ENCODE measurements around the gene RFX2. TPM values are rescaled to one million over a fixed set of nuclear protein-coding genes. Genes with fewer than 3 reads are reported as not detected.

RFX2 gene
- total RNA-seq, 2 experiments from 2014 or later: 9.0 to 10.4 TPM

- peaks cover 18% of the 10 kb centered on the region for H3K4me1 Mint-ChIP-seq
- ChIA-PET CTCF (no interaction called here), POLR2A (no interaction called here)
- DNase-seq: no peak
- H3K36me3 Mint-ChIP-seq (ENCODE audit: low read depth): peaks cover 4% of the 10 kb centered on the region
- H3K9me3 Mint-ChIP-seq: no peaks in the 10 kb centered on the region
- H3K4me3 Mint-ChIP-seq: no peak overlapping the region
- H3K27ac Mint-ChIP-seq: no peak overlapping the region
- H3K27me3 Mint-ChIP-seq: peaks cover 8% of the 10 kb centered on the region
Measured at GRCh38 chr19:6068711-6069110, 41.6 kb downstream of the RFX2 start.

GRCh38 chr19:6067975-6068374 is 42.3 kb downstream of the RFX2 start:
- no peaks in the 10 kb centered on the region for H3K9me3 Mint-ChIP-seq
- H3K27me3 Mint-ChIP-seq: peaks cover 8% of the 10 kb centered on the region
- H3K27ac Mint-ChIP-seq: no peak overlapping the region
- H3K4me1 Mint-ChIP-seq: peaks cover 20% of the 10 kb centered on the region
- no peak for DNase-seq
- POLR2A ChIA-PET: interaction anchor here (0.7 kb wide), 1 partner anchor 88 kb away, joined by 4 read pairs; no protein-coding TSS in a partner anchor
- H3K36me3 Mint-ChIP-seq (ENCODE audit: low read depth): peaks cover 4% of the 10 kb centered on the region
- no peak overlapping the region for H3K4me3 Mint-ChIP-seq
- CTCF ChIA-PET: no interaction called here

- Mint-ChIP-seq H3K9me3 (no peaks in the 10 kb centered on the region), H3K27me3 (peaks cover 8% of the 10 kb centered on the region), H3K4me3 (no peak overlapping the region), H3K36me3 (ENCODE audit: low read depth) (peaks cover 4% of the 10 kb centered on the region), H3K27ac (no peak overlapping the region), H3K4me1 (peaks cover 26% of the 10 kb centered on the region)
- CTCF ChIA-PET: no interaction called here
- DNase-seq: no peak
- POLR2A ChIA-PET: interaction anchor here (0.7 kb wide), 1 partner anchor 87 kb away, joined by 4 read pairs; no protein-coding TSS in a partner anchor
Measured at GRCh38 chr19:6066661-6067646, 43.3 kb downstream of the RFX2 start.

GRCh38 chr19:6065685-6066374 is 44.5 kb downstream of the RFX2 start:
- Mint-ChIP-seq H3K4me3 (no peak overlapping the region), H3K4me1 (peaks cover 38% of the 10 kb centered on the region), H3K27ac (no peak overlapping the region)

GRCh38 chr19:6064336-6065073 is 45.8 kb downstream of the RFX2 start:
- no peak for DNase-seq
- ChIA-PET POLR2A (no interaction called here), CTCF (no interaction called here)
- Mint-ChIP-seq H3K4me3 (no peak overlapping the region), H3K4me1 (peaks cover 48% of the 10 kb centered on the region), H3K27ac (no peak overlapping the region), H3K27me3 (peaks cover 5% of the 10 kb centered on the region), H3K36me3 (ENCODE audit: low read depth) (peaks cover under 1% of the 10 kb centered on the region), H3K9me3 (no peaks in the 10 kb centered on the region)

More at GRCh38 chr19:6065685-6066374, 44.5 kb downstream of the RFX2 start:
- POLR2A ChIA-PET: interaction anchor here (0.6 kb wide), 1 partner anchor 117 kb away, joined by 3 read pairs; no protein-coding TSS in a partner anchor
- H3K9me3 Mint-ChIP-seq: no peaks in the 10 kb centered on the region
- CTCF ChIA-PET: no interaction called here
- H3K27me3 Mint-ChIP-seq: peaks cover 5% of the 10 kb centered on the region
- peak; percentile 32 for DNase-seq
- peaks cover 4% of the 10 kb centered on the region for H3K36me3 Mint-ChIP-seq (ENCODE audit: low read depth)

- peaks cover 46% of the 10 kb centered on the region for H3K4me1 Mint-ChIP-seq
- H3K36me3 Mint-ChIP-seq (ENCODE audit: low read depth): no peaks in the 10 kb centered on the region
- H3K27me3 Mint-ChIP-seq: peaks cover 5% of the 10 kb centered on the region
- ChIA-PET POLR2A (no interaction called here), CTCF (no interaction called here)
- H3K4me3 Mint-ChIP-seq: no peak overlapping the region
- no peaks in the 10 kb centered on the region for H3K9me3 Mint-ChIP-seq
- no peak for DNase-seq
- no peak overlapping the region for H3K27ac Mint-ChIP-seq
Measured at GRCh38 chr19:6063576-6064335, 46.5 kb downstream of the RFX2 start.

- no peak overlapping the region for H3K4me3 Mint-ChIP-seq
- no peak for DNase-seq
- POLR2A ChIA-PET: interaction anchor here (0.7 to 1.3 kb wide), 2 partner anchors 24 to 27 kb away, joined by 3 to 4 read pairs; no protein-coding TSS in a partner anchor
- CTCF ChIA-PET: interaction anchor here (0.9 to 1.1 kb wide), 2 partner anchors 14 to 63 kb away, joined by 3 read pairs; no protein-coding TSS in a partner anchor
- no peaks in the 10 kb centered on the region for H3K36me3 Mint-ChIP-seq (ENCODE audit: low read depth)
- peaks cover 46% of the 10 kb centered on the region for H3K4me1 Mint-ChIP-seq
- no peaks in the 10 kb centered on the region for H3K9me3 Mint-ChIP-seq
- H3K27ac Mint-ChIP-seq: no peak overlapping the region
- H3K27me3 Mint-ChIP-seq: peaks cover 5% of the 10 kb centered on the region
Measured at GRCh38 chr19:6062961-6063575, 47.2 kb downstream of the RFX2 start.

GRCh38 chr19:6062274-6062673 is 48.0 kb downstream of the RFX2 start:
- H3K9me3 Mint-ChIP-seq: no peaks in the 10 kb centered on the region
- H3K27ac Mint-ChIP-seq: no peak overlapping the region
- CTCF ChIA-PET: interaction anchor here (0.6 to 1.1 kb wide), 3 partner anchors 13 to 136 kb away, joined by 3 read pairs; no protein-coding TSS in a partner anchor
- H3K36me3 Mint-ChIP-seq (ENCODE audit: low read depth): no peaks in the 10 kb centered on the region
- no peak overlapping the region for H3K4me3 Mint-ChIP-seq
- DNase-seq: peak; percentile 41
- POLR2A ChIA-PET: interaction anchor here (0.7 to 1.3 kb wide), 2 partner anchors 25 to 28 kb away, joined by 3 to 4 read pairs; no protein-coding TSS in a partner anchor
- H3K4me1 Mint-ChIP-seq: peaks cover 53% of the 10 kb centered on the region
- H3K27me3 Mint-ChIP-seq: peaks cover 5% of the 10 kb centered on the region

- Mint-ChIP-seq H3K9me3 (no peaks in the 10 kb centered on the region), H3K4me1 (peaks cover 58% of the 10 kb centered on the region), H3K36me3 (ENCODE audit: low read depth) (no peaks in the 10 kb centered on the region), H3K4me3 (no peak overlapping the region), H3K27me3 (peaks cover 5% of the 10 kb centered on the region), H3K27ac (peak overlapping the region; percentile 17)
- DNase-seq: no peak
- CTCF ChIA-PET: interaction anchor here (0.9 to 1.1 kb wide), 2 partner anchors 12 to 64 kb away, joined by 3 read pairs; no protein-coding TSS in a partner anchor
- POLR2A ChIA-PET: interaction anchor here (1.3 kb wide), 1 partner anchor 26 kb away, joined by 4 read pairs; no protein-coding TSS in a partner anchor
Measured at GRCh38 chr19:6061376-6062130, 48.7 kb downstream of the RFX2 start.

- Mint-ChIP-seq H3K9me3 (no peaks in the 10 kb centered on the region), H3K4me1 (peaks cover 52% of the 10 kb centered on the region), H3K4me3 (peak overlapping the region; percentile 25), H3K36me3 (ENCODE audit: low read depth) (no peaks in the 10 kb centered on the region), H3K27me3 (no peaks in the 10 kb centered on the region), H3K27ac (no peak overlapping the region)
- peak; percentile 55 for DNase-seq
- ChIA-PET CTCF (no interaction called here), POLR2A (no interaction called here)
Measured at GRCh38 chr19:6060600-6061375, 49.5 kb downstream of the RFX2 start.

All from activated CD4-positive, alpha-beta memory T cell treated with anti-CD3 and anti-CD28 coated beads, Interleukin-2, amount 10 ng/mL, durations not matched to agents 7 days and 5 days (primary cell).